Measurements from ENCODE around the gene SKAP2. TPM values are rescaled to one million over a fixed set of nuclear protein-coding genes. Genes with fewer than 3 reads are reported as not detected.
A peak's percentile ranks its signal among the peaks of the same experiment; 100 is the strongest.

The SKAP2 gene
- total and polyA plus RNA-seq, 2 donors (not counting 1 experiment from before 2014, with no cell fraction given): 17.5 to 25.9 TPM

- no peaks in the 10 kb centered on the region for H3K36me3 ChIP-seq (ENCODE audit: control insufficient read depth, insufficient read depth, low read length)
- H3K79me2 ChIP-seq (ENCODE audit: control insufficient read depth, insufficient read depth, low read length): peaks cover 32% of the 10 kb centered on the region
- no peak for TF ChIP-seq CTCF (conservative IDR thresholded peaks at IDR 0.05 in 1 of 2, IDR thresholded peaks at IDR 0.05 in 1 of 2; ENCODE audit: low read depth in 1 of 2, low read length in 2 of 2)
- no peak for TF ChIP-seq EZH2 (IDR thresholded peaks at IDR 0.05; ENCODE audit: low read length, missing control alignments)
- peak overlapping the region; percentile 70 for H3K4me2 ChIP-seq (ENCODE audit: extremely low read depth, insufficient read depth, low read length)
- H4K20me1 ChIP-seq (ENCODE audit: control insufficient read depth, extremely low read depth, insufficient read depth, low read length): no peaks in the 10 kb centered on the region
- H3K9ac ChIP-seq (ENCODE audit: insufficient read depth, low read length): peak overlapping the region; percentile 34
- H3K4me1 ChIP-seq (ENCODE audit: control insufficient read depth, extremely low read depth, insufficient read depth, low read length): no peaks in the 10 kb centered on the region
- H3K9me3 ChIP-seq (ENCODE audit: control insufficient read depth, insufficient read depth, low read depth, low read length): no peaks in the 10 kb centered on the region
- peak overlapping the region; percentile 50 to 92 (median 70) for H3K4me3 ChIP-seq (replicated peaks in 1 of 4; ENCODE audit: control extremely low read depth in 1 of 4, insufficient read depth in 1 of 4, low read depth in 3 of 4, low read length in 4 of 4)
- no peak for DNase-seq (ENCODE audit: low read depth in 2 of 2)
- H3K27me3 ChIP-seq (ENCODE audit: control insufficient read depth, insufficient read depth, low read length): no peaks in the 10 kb centered on the region
- peak overlapping the region; percentile 77 for H2AFZ ChIP-seq (ENCODE audit: low read length)
- H3K27ac ChIP-seq (ENCODE audit: insufficient read depth, low read length): peak overlapping the region; percentile 91
Observed at GRCh38 chr7:26865094-26865388, 651 bp upstream of the SKAP2 start.

GRCh38 chr7:26863518-26864308 lies 677 bp downstream of the SKAP2 start:
- peak overlapping the region; percentile 82 for H3K4me2 ChIP-seq (ENCODE audit: extremely low read depth, insufficient read depth, low read length)
- TF ChIP-seq EZH2 (IDR thresholded peaks at IDR 0.05; ENCODE audit: low read length, missing control alignments) (no peak), CTCF (conservative IDR thresholded peaks at IDR 0.05 in 1 of 2, IDR thresholded peaks at IDR 0.05 in 1 of 2; ENCODE audit: low read depth in 1 of 2, low read length in 2 of 2) (no peak)
- H3K27ac ChIP-seq (ENCODE audit: insufficient read depth, low read length): peak overlapping the region; percentile 86
- DNase-seq (ENCODE audit: low read depth in 2 of 2): peak; percentile 32 to 65
- H3K27me3 ChIP-seq (ENCODE audit: control insufficient read depth, insufficient read depth, low read length): no peaks in the 10 kb centered on the region
- peak overlapping the region; percentile 65 to 92 (median 74) for H3K4me3 ChIP-seq (replicated peaks in 1 of 4; ENCODE audit: control extremely low read depth in 1 of 4, insufficient read depth in 1 of 4, low read depth in 3 of 4, low read length in 4 of 4)
- no peaks in the 10 kb centered on the region for H3K36me3 ChIP-seq (ENCODE audit: control insufficient read depth, insufficient read depth, low read length)
- H3K9me3 ChIP-seq (ENCODE audit: control insufficient read depth, insufficient read depth, low read depth, low read length): no peaks in the 10 kb centered on the region
- H3K79me2 ChIP-seq (ENCODE audit: control insufficient read depth, insufficient read depth, low read length): peaks cover 45% of the 10 kb centered on the region
- peak overlapping the region; percentile 79 for H3K9ac ChIP-seq (ENCODE audit: insufficient read depth, low read length)
- H4K20me1 ChIP-seq (ENCODE audit: control insufficient read depth, extremely low read depth, insufficient read depth, low read length): no peaks in the 10 kb centered on the region
- peaks cover 2% of the 10 kb centered on the region for H3K4me1 ChIP-seq (ENCODE audit: control insufficient read depth, extremely low read depth, insufficient read depth, low read length)
- H2AFZ ChIP-seq (ENCODE audit: low read length): peak overlapping the region; percentile 32

GRCh38 chr7:26862834-26863233 lies 1.6 kb downstream of the SKAP2 start:
- Histone ChIP-seq H4K20me1 (ENCODE audit: control insufficient read depth, extremely low read depth, insufficient read depth, low read length) (no peaks in the 10 kb centered on the region), H3K27ac (ENCODE audit: insufficient read depth, low read length) (no peak overlapping the region), H3K9me3 (ENCODE audit: control insufficient read depth, insufficient read depth, low read depth, low read length) (no peaks in the 10 kb centered on the region), H3K27me3 (ENCODE audit: control insufficient read depth, insufficient read depth, low read length) (no peaks in the 10 kb centered on the region), H3K36me3 (ENCODE audit: control insufficient read depth, insufficient read depth, low read length) (no peaks in the 10 kb centered on the region), H3K4me3 (replicated peaks in 1 of 4; ENCODE audit: control extremely low read depth in 1 of 4, insufficient read depth in 1 of 4, low read depth in 3 of 4, low read length in 4 of 4) (peak overlapping the region; percentile 22 to 92 (median 70)), H2AFZ (ENCODE audit: low read length) (no peak overlapping the region), H3K9ac (ENCODE audit: insufficient read depth, low read length) (no peak overlapping the region), H3K4me1 (ENCODE audit: control insufficient read depth, extremely low read depth, insufficient read depth, low read length) (peaks cover 7% of the 10 kb centered on the region), H3K4me2 (ENCODE audit: extremely low read depth, insufficient read depth, low read length) (peak overlapping the region; percentile 82), H3K79me2 (ENCODE audit: control insufficient read depth, insufficient read depth, low read length) (peaks cover 54% of the 10 kb centered on the region)
- DNase-seq (ENCODE audit: low read depth in 2 of 2): peak in 1 of 2 donors; percentile 23
- TF ChIP-seq CTCF (conservative IDR thresholded peaks at IDR 0.05 in 1 of 2, IDR thresholded peaks at IDR 0.05 in 1 of 2; ENCODE audit: low read depth in 1 of 2, low read length in 2 of 2): no peak
- TF ChIP-seq EZH2 (IDR thresholded peaks at IDR 0.05; ENCODE audit: low read length, missing control alignments): no peak

Data from fibroblast of lung (primary cell).